ENCODE results near the gene SLC34A1.

DNA sequence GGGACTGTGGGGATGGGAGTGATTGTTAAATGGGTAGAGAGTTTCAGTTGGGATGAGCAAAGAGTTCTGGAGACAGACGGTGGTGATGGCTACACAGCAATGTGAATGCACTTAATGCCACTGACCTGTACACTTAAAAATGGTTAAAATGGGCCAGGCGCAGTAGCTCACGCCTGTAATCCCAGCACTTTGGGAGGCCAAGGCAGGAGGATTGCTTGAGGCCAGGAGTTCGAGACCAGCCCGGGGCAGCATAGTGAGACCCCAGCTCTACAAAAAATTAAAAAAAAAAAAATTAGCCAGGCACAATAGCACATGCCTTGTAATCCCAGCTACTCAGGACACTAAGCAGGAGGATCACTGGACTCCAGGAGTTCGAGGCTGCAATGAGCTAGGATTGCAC is 40.5 kb upstream of the SLC34A1 start:
- TF ChIP-seq, protein P1, sequence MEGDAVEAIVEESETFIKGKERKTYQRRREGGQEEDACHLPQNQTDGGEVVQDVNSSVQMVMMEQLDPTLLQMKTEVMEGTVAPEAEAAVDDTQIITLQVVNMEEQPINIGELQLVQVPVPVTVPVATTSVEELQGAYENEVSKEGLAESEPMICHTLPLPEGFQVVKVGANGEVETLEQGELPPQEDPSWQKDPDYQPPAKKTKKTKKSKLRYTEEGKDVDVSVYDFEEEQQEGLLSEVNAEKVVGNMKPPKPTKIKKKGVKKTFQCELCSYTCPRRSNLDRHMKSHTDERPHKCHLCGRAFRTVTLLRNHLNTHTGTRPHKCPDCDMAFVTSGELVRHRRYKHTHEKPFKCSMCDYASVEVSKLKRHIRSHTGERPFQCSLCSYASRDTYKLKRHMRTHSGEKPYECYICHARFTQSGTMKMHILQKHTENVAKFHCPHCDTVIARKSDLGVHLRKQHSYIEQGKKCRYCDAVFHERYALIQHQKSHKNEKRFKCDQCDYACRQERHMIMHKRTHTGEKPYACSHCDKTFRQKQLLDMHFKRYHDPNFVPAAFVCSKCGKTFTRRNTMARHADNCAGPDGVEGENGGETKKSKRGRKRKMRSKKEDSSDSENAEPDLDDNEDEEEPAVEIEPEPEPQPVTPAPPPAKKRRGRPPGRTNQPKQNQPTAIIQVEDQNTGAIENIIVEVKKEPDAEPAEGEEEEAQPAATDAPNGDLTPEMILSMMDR (IDR thresholded peaks at IDR 0.05), result no peak
- no peak for TF ChIP-seq POLR2A (IDR thresholded peaks at IDR 0.05)
